HepG2 (cell line): ENCODE data around the gene ASTN2. TPM values are rescaled to one million over a fixed set of nuclear protein-coding genes. Genes with fewer than 3 reads are reported as not detected.

Experiments used
- ATAC-seq: fragments of 200-7000 bp; cut with Tn5 transposase; 3 replicates; pipeline ENCODE4 v1.9.1; 2020; ENCODE audit warnings: mild to moderate bottlenecking, moderate library complexity
- BruUV-seq: library from RNA; stranded (reverse); fragments of 400-500 nt; replicated peaks from 2 replicates; lab custom pipeline; 2021; lab: Mats Ljungman, UMichigan
- CTCF ChIA-PET: fragments of 300-600 bp; formaldehyde crosslinking; extraction: SDS; loops from one replicate; lab custom pipeline; 2021; ENCODE audit warnings: low total read pairs, inconsistent platforms, low intra/inter-chr PET ratio; lab: Yijun Ruan, JAX
- POLR2A ChIA-PET: fragments of 350-600 bp; sonication (Branson Sonifier 250); formaldehyde crosslinking; loops from one replicate; lab custom pipeline; 2020; ENCODE audit warnings: antibody characterized with exemption, inconsistent platforms; lab: Yijun Ruan, JAX
- DNase-seq: peaks from one replicate; pipeline ENCODE4 v3.0.0-alpha.2; 2015; ENCODE audit warnings: low spot score
- FAIRE-seq: peaks from 3 replicates; lab custom pipeline; 2011; peaks lifted over from hg19 to GRCh38; lab: Jason Lieb, UNC
- H2AFZ ChIP-seq: one replicate; pipeline ENCODE4 v1.6.1; 2011; ENCODE audit warnings: low read length, inconsistent platforms
- H3K27ac ChIP-seq: fragments of 300-600 bp; 3 replicates; pipeline ENCODE4 v1.8.0; 2011; ENCODE audit warnings: mixed run types, mild to moderate bottlenecking, mixed read lengths, low read length, inconsistent platforms; ENCODE audit not compliant: insufficient read depth; ENCODE audit errors: extremely low read length
- H3K27me3 ChIP-seq, 2 experiments: fragments of 200-600 bp in 1 of 2; 2 replicates in 1 of 2; 3 replicates in 1 of 2; pipeline versions ENCODE4 v1.6.0 to v1.8.0; 2011; ENCODE audit warnings: low read length in 2 of 2, mild to moderate bottlenecking in 2 of 2, moderate library complexity in 2 of 2, inconsistent platforms in 1 of 2; ENCODE audit not compliant: insufficient read depth in 2 of 2, control insufficient read depth in 1 of 2
- H3K36me3 ChIP-seq, 2 experiments: fragments of 200-600 bp in 1 of 2; replicated peaks in 1 of 2; 2 replicates in 1 of 2; 3 replicates in 1 of 2; pipeline versions ENCODE4 v1.5.1 to v1.8.0; 2011; ENCODE audit warnings: low read length in 2 of 2, inconsistent platforms in 1 of 2; ENCODE audit not compliant: insufficient read depth in 2 of 2, control insufficient read depth in 1 of 2
- H3K4me1 ChIP-seq: 2 replicates; pipeline ENCODE4 v1.5.1; 2012; ENCODE audit warnings: low read length, inconsistent platforms; ENCODE audit not compliant: insufficient read depth
- H3K4me2 ChIP-seq: 2 replicates; pipeline ENCODE4 v1.6.0; 2011; ENCODE audit warnings: low read depth, low read length, inconsistent platforms
- H3K4me3 ChIP-seq, 3 experiments: fragments of 200-600 bp in 1 of 3; sonication (generic), shearing (Covaris generic) in 1 of 3; replicated peaks in 1 of 3; 2 replicates each; pipeline ENCODE4 v1.5.1; 2011 to 2016; ENCODE audit warnings: low read length in 3 of 3, inconsistent platforms in 2 of 3, low read depth in 2 of 3, mild to moderate bottlenecking in 2 of 3, control low read depth in 1 of 3, mixed read lengths in 1 of 3; ENCODE audit not compliant: insufficient read depth in 1 of 3
- H3K79me2 ChIP-seq: one replicate; pipeline ENCODE4 v1.6.1; 2011; ENCODE audit warnings: low read length, inconsistent platforms; ENCODE audit not compliant: insufficient read depth
- H3K9ac ChIP-seq: 2 replicates; pipeline ENCODE4 v1.6.0; 2011; ENCODE audit warnings: mild to moderate bottlenecking, low read depth, low read length, inconsistent platforms; ENCODE audit not compliant: insufficient read depth
- H3K9me3 ChIP-seq: 2 replicates; pipeline ENCODE4 v1.5.1; 2012; ENCODE audit warnings: mild to moderate bottlenecking, low read length
- H4K20me1 ChIP-seq: 2 replicates; pipeline ENCODE4 v1.6.0; 2011; ENCODE audit warnings: inconsistent platforms, mild to moderate bottlenecking, low read length, moderate library complexity; ENCODE audit not compliant: insufficient read depth
- ATF7-NPFF ChIP-seq: sonication (generic); formaldehyde crosslinking; IDR thresholded peaks from 2 replicates; pipeline ENCODE4 v1.8.1; 2023; ENCODE audit warnings: mild to moderate bottlenecking, low read depth, missing genetic modification reagents, moderate library complexity
- BCL6 ChIP-seq: IDR thresholded peaks from 2 replicates; pipeline ENCODE4 v1.6.1; 2016; ENCODE audit warnings: missing genetic modification reagents, missing compliant biosample characterization
- CENPT ChIP-seq: sonication (generic); formaldehyde crosslinking; IDR thresholded peaks from 2 replicates; pipeline ENCODE4 v1.8.0; 2022; ENCODE audit warnings: low read depth, mild to moderate bottlenecking, moderate library complexity, missing genetic modification reagents
- ZBTB1 ChIP-seq: sonication (generic); formaldehyde crosslinking; IDR thresholded peaks from 2 replicates; pipeline ENCODE4 v1.4.0; 2020; ENCODE audit warnings: missing genetic modification reagents, borderline replicate concordance
- ZNF136 ChIP-seq: sonication (generic); formaldehyde crosslinking; IDR thresholded peaks from 2 replicates; pipeline ENCODE4 v1.8.1; 2022; ENCODE audit warnings: low read depth, mild to moderate bottlenecking, moderate library complexity, missing genetic modification reagents
- ZNF672 ChIP-seq: sonication (generic); formaldehyde crosslinking; IDR thresholded peaks from 2 replicates; pipeline ENCODE4 v1.8.1; 2022; ENCODE audit warnings: missing genetic modification reagents
- ZNF782 ChIP-seq: sonication (generic); formaldehyde crosslinking; IDR thresholded peaks from 2 replicates; pipeline ENCODE4 v1.4.0; 2020; ENCODE audit warnings: missing genetic modification reagents, mild to moderate bottlenecking, borderline replicate concordance
- whole genome bisulfite sequencing: methylation state at CpG from one replicate; pipeline ENCODE4 v1.1.6; 2017; ENCODE audit warnings: low lambda C conversion rate; 5-methylcytosine and 5-hydroxymethylcytosine counted together
- in situ Hi-C: cut with HindIII; loops from 2 replicates; pipeline ENCODE4 v1.10.0; 2017; ENCODE audit warnings: low pct_unique_long_range_greater_than_20kb; ENCODE audit not compliant: extremely low pct_ligation_motif_present
- intact Hi-C: fragments of 100-400 bp; cut with micrococcal nuclease; formaldehyde crosslinking; loops from one replicate; pipeline ENCODE4 v1.10.0; 2022; ENCODE audit not compliant: unreplicated experiment
- polyA plus RNA-seq, 8 experiments: library from polyadenylated mRNA; depleted of rRNA in 3 of 8; stranded (reverse) in 7 of 8; unstranded in 1 of 8; fragments of >200 nt; fragmentation: Illumina TruSeq in 4 of 8; extraction: Trizol in 4 of 8; gene quantifications; 2 replicates each; pipeline versions ENCODE4 v1.2.1 to v1.2.3, GENCODE V29; 2011 to 2016; ENCODE audit warnings: low read depth in 4 of 8, missing spikeins in 1 of 8, mixed read lengths in 1 of 8; ENCODE audit not compliant: insufficient read depth in 1 of 8
- total RNA-seq, 5 experiments: library from RNA; depleted of rRNA; stranded (reverse); fragments of >200 nt; fragmentation: Illumina TruSeq; extraction: Trizol; gene quantifications; 2 replicates each; pipeline ENCODE4 v1.2.3, GENCODE V29; 2016; ENCODE audit warnings: low read depth in 1 of 5
- TF ChIP-seq, protein P1 (sequence below): sonication (generic); formaldehyde crosslinking; IDR thresholded peaks from 2 replicates; pipeline ENCODE4 v1.8.1; 2022; ENCODE audit warnings: low read depth, mild to moderate bottlenecking, missing genetic modification reagents
- TF ChIP-seq, protein P2 (sequence below): conservative IDR thresholded peaks from 2 replicates; pipeline ENCODE4 v1.6.1; 2018; ENCODE audit warnings: missing genetic modification reagents

The ASTN2 gene
- total and polyA plus RNA-seq, 2 of the 13 experiments (the other 11 are each of a cell fraction or from before 2014, with no cell fraction given): 5.2 to 13.5 TPM

DNA sequence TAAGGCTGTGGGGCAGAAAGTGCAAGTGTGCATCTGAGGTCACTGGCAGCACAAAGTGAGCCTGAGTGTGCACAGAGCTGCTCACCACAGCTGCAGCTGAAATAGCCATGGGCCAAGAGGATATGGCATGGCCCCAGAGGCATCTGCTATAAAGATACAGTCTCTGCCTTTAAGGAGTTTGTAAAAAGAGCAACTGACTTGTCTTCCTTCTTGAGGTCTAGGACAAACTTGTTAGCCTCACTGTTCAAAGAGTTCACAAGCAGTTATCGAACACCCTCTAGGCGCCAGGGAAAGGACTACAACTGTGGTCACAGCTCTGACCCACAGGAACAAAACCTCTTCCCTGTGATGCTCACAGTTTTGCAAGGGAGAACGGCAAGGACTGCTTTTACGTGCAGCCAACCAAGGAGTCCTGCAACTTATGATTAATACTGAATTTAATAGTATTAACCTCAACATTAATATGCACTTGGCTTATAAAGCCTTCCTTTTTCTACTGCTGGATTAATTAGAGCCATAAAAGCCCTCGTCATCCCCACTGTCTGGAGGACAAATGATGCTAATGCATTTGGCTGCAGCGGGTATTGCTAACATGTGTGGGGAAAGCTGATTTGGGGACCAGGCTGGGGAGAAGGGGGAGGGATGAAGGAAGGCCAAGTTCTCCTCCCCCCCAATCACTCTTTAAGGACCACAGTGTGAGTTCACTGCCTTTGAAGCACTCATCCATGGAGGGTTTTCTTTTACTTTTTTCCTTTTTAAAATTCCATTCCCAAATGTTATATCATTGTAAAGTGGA, 917.6 kb downstream of the ASTN2 start (continued):
- TF ChIP-seq, protein P1, sequence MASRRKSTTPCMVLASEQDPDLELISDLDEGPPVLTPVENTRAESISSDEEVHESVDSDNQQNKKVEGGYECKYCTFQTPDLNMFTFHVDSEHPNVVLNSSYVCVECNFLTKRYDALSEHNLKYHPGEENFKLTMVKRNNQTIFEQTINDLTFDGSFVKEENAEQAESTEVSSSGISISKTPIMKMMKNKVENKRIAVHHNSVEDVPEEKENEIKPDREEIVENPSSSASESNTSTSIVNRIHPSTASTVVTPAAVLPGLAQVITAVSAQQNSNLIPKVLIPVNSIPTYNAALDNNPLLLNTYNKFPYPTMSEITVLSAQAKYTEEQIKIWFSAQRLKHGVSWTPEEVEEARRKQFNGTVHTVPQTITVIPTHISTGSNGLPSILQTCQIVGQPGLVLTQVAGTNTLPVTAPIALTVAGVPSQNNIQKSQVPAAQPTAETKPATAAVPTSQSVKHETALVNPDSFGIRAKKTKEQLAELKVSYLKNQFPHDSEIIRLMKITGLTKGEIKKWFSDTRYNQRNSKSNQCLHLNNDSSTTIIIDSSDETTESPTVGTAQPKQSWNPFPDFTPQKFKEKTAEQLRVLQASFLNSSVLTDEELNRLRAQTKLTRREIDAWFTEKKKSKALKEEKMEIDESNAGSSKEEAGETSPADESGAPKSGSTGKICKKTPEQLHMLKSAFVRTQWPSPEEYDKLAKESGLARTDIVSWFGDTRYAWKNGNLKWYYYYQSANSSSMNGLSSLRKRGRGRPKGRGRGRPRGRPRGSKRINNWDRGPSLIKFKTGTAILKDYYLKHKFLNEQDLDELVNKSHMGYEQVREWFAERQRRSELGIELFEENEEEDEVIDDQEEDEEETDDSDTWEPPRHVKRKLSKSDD (CRISPR knock-in tag): no peak

DNA sequence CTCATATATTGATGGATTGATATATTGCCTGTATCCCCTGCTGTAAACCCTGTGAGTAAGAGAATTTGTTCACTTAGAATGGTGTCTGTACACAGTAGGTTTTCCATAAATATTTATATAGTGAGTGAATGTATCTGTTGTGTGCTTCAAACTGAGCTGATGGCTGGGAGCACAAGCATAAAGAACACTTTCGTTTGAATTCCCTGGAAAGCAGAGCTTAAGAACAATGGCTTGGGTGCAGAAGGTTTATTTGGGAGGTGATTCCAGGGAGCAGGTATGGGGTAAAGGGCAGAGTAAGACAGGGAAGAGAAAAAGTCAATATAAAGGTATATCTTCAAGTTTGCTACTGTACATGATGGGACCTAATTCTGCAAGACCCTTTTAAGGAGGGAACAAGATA, 918.7 kb downstream of the ASTN2 start:
- POLR2A ChIA-PET: no interaction called here
- Histone ChIP-seq H2AFZ (no peak overlapping the region), H3K9me3 (no peaks in the 10 kb centered on the region), H3K79me2 (no peaks in the 10 kb centered on the region), H3K4me1 (peaks cover 9% of the 10 kb centered on the region)
- FAIRE-seq: no peak
- TF ChIP-seq ATF7-NPFF: no peak
- TF ChIP-seq ZNF136 (CRISPR knock-in tag): no peak
- TF ChIP-seq ZBTB1 (CRISPR knock-in tag): no peak
- TF ChIP-seq CENPT (CRISPR knock-in tag): no peak
- TF ChIP-seq ZNF672 (CRISPR knock-in tag): no peak
- TF ChIP-seq, protein P2, sequence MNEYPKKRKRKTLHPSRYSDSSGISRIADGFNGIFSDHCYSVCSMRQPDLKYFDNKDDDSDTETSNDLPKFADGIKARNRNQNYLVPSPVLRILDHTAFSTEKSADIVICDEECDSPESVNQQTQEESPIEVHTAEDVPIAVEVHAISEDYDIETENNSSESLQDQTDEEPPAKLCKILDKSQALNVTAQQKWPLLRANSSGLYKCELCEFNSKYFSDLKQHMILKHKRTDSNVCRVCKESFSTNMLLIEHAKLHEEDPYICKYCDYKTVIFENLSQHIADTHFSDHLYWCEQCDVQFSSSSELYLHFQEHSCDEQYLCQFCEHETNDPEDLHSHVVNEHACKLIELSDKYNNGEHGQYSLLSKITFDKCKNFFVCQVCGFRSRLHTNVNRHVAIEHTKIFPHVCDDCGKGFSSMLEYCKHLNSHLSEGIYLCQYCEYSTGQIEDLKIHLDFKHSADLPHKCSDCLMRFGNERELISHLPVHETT (CRISPR knock-in tag): no peak
- peak; percentile 91 for TF ChIP-seq BCL6
- TF ChIP-seq ZNF782: no peak
- TF ChIP-seq, all 625 proteins: peak for 1
- no TSS peak for BruUV-seq
- Histone ChIP-seq H3K4me3 (no peak overlapping the region), H3K9ac (no peak overlapping the region), H3K27ac (no peak overlapping the region), H3K4me2 (no peak overlapping the region), H3K36me3 (no peaks in the 10 kb centered on the region), H3K27me3 (no peaks in the 10 kb centered on the region), H4K20me1 (no peaks in the 10 kb centered on the region)
- no peak for DNase-seq
- WGBS: 13% methylated on average over 1 of the region's 1 CpG
- intact Hi-C loops (no loop called here), in situ Hi-C loops (no loop called here)
- no peak for ATAC-seq
- CTCF ChIA-PET: interaction anchor here (2.9 kb wide), 1 partner anchor 76 kb away, joined by 21 read pairs; no protein-coding TSS in a partner anchor
